Myocyte (in vitro differentiated cells): ENCODE results near the gene LYST. TPM values are rescaled to one million over a fixed set of nuclear protein-coding genes. Genes with fewer than 3 reads are reported as not detected.
"Not testable (repeated sequence)": the region's sequence is repeated elsewhere in the genome, so short reads cannot be mapped to it uniquely, and the experiment has no call there.

Experiments used
- DNase-seq: peaks from one replicate; pipeline ENCODE4 v3.0.0-alpha.2; 2012; ENCODE audit warnings: low read depth
- total RNA-seq: library from RNA; depleted of rRNA; stranded (reverse); fragments of >200 nt; gene quantifications from 2 replicates; pipeline ENCODE4 v1.2.3, GENCODE V29; 2014

Gene LYST
- total RNA-seq, 1 donor from 2014 or later = 11.3 TPM

DNA sequence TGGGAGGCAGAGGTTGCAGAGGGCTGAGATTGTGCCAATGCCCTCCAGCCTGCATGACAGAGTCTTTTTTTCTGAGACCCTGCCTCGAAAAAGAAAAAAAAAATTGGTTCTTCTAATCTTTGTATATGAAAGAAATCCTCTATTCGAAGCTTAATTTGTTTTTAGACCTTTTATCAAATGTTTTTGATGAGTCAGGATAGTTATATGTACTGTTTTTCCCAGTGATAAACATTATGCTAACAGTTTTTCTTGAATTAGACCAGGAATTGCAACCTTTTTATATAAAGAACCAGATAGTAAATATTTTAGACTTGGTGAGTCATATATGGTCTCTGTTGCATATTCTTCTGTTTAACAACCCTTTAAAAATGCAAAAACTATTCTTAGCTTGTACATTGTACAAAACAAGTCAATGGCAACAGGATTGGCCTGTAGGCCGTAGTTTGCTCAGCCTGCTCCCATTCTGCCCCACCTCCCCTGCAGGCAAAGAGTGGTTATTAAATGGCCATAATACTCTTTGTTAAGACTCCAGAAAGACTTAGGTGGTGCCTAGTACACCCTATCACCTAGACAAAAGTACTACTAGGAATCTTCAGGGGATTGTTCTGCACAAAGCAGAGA lies 45.2 kb downstream of the LYST start:
- DNase-seq = no peak

DNA sequence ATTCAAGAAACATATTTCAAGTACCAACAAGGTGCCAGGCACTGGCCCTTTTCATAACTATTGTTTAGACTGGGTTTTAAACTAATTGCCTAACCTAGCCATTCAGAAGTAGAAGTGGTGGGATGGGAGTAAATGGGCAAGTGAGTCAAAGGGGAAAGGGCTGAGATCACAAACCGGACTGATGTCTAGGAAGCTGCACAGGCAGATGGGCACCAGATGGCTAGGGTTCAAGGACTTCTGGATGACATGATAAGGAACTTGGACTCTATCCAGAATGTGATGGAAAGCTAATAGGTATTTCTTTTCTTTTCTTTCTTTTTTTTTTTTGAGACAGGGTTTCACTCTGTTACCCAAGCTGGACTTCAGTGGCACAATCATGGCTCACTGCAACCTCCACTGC lies 46.6 kb downstream of the LYST start:
- no peak for DNase-seq

DNA sequence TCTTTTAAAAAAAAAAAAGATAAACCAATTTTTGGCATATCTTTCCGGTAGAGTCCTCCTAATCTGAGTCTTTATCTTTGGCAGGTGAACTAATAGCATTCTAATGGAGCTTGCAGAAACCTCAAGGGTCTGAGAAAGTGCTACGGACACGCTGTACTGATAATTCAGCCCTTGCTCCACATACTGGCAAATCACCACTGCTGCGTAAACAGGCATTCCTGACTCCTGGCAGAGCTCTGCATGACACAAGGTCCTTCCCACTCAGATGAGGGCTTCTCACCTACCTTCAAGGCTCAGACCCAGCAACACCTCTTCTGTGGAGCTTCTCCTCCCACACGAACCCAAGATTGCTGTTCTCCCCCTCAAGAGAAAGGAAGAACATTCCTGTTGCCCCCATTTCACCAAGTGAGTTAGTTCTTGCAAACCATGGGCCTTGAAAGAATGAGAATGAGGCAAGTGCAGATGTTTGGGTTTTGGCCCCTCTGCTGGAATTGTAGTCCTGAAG lies 48.0 kb downstream of the LYST start:
- DNase-seq = no peak

DNA sequence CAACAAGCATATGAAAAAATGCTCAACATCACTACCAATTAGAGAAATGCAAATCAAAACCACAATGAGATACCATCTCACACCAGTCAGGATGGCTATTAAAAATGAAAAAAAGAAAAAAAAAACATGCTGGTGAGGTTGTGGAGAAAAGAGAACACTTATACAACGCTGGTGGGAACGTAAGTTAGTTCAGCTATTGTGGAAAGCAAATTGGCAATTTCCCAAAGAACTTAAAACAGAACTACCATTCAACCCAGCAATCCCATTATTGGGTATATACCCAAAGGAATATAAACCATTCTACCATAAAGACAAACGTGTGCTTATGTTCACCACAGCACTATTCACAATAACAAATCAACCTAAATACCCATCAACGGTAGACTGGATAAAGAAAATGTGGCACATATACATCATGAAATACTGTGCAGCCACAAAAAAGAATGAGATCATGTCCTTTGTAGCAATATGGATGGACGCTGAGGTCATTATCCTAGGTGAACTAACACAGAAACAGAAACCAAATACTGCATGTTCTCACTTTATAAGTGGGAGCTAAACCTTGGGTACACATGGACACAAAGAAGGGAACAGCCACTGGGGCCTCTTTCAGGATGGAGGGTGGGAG lies 49.5 kb downstream of the LYST start:
- DNase-seq = no peak

DNA sequence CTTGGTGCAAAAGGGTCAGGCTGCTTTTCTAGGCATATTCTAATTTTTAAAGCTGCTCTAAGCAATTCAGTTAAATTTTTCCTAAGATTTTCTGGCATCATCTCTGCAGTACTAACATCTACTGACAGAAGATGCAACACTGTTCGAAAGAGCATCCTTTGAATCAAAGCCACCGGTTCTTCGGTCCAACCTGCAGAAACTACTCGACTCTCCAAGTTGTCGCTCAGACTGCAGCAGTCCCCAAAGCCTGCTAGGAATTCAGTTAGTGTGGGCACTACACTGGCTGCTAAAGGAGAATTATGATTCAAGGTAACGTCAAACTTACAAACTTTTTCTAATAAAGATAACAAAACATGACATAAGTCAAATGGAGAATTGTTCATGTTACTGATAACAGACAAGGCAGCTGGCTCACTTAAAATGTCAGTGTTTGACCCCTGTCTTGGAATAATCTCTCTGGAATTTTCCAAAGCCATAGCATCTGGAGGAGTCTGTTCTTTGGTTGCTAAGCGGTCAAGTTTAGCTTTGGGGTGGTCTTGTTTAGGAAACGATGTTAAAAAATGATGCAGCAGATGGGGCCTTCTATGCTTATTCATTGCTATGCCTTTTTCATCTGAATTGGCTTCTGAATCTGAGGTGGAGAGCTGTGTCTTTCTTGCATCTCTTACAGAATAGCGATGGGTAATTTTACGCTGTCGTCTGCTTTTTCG lies 56.9 kb downstream of the LYST start:
- no peak for DNase-seq

DNA sequence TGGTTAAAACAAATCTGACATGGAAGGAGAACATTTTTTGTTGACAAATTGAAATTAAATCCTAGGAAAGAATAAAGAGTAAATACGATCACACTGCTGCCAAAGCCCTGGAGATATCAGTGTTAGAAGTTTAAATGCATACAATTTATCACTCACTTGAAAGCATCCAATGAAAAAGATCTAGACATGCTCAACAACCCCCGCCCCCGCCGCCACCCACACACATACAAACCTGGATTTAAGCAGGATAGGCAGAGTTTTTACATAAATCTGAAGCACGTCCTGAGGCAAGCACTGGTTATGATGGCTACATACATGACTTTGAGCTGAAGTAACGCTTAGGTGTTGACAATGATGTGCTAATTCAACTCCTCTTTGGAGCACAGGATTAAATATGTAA lies 58.5 kb downstream of the LYST start:
- DNase-seq = no peak

DNA sequence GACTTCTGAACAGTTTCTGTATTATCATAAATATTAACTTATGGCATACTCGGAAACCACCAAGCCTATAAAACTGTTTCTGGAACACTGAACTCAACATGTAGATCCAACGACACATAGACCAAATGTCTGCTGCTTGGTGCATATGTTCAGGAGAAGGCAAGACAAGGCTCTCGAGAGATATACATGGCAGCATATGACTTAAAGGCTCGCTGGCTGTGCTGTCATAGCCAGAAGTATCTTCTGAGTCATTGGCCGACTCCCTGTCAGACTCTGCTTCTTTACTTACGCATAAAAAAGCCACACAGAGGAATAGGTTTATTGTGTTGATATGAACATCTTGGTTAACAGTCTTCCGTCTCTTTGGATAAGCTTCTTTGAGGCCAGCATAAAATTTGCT lies 60.6 kb downstream of the LYST start:
- no peak for DNase-seq

DNA sequence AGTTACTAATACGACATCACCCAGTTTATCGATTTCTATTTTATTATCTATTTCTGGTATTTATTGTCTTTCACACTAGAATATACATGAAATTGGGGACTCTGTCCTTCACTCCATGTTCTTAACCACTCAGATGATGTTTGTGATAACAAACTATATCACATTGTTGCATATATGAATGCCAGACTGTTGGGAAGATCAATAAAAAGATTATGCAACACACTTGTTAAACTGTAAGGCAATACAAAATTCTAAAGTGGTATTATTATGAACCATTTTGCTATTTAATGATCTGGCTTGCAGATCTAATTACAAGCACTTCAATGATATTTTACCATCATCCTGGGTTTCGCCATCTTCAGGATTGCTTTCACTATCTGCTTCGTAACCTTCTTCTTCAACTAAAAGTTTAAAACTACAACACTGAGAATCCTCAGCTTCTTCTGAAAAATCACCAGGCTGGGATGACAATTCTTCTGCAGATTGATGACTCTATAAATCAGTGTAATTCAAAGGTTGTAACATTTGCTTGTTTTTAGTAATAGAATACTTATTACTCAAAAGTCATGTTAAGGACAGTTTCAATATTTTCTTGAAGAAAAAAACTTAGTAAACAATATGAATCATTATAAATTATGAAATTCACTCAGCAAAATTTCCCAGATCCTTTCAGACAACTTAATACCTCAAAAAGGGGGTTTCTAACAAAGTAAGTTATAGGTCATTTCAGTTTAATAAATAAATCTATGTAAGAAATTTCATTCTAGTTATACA lies 63.9 kb downstream of the LYST start:
- no peak for DNase-seq

DNA sequence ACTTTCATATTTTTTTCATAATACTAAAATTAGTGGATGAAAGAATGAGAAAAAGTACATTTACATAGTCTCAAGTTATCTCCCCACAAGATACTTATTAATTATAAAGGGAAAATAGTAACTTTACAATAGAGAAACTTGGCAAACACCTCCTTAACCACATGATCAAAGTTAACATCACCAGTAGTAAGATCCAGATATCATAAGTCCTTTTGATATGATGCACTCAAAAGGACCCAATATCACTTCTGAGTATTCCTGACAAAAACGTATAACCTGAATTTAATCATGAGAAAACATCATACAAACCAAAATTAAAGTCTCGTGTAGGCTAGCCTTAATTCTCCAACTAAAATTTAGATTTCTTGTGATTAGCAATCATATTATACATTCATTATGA lies 67.4 kb downstream of the LYST start:
- DNase-seq = no peak

DNA sequence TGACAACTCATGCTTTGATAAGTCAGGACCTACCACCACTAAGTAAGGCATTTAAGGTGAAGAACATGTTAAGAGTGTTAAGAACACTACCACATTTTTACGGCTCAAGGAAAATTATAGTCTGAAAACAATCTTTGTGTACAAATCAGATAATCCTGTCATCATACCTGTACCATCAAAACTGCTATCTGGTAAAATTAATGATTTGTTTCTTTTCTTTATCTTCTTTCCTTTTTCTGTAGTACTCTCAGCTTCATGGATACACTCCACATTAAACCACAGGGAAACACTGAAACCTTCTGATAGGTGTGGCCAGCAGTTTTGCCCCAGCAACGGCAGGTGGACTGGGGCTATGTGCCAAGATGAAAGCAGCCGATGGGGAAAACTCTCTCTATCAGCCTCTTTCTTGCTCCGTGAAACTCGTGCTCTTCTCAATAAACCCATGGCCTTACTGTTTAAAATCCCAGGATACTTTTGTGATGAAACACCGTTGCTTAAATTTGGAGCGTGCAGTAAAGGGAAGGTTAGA lies 75.1 kb downstream of the LYST start:
- DNase-seq = no peak

DNA sequence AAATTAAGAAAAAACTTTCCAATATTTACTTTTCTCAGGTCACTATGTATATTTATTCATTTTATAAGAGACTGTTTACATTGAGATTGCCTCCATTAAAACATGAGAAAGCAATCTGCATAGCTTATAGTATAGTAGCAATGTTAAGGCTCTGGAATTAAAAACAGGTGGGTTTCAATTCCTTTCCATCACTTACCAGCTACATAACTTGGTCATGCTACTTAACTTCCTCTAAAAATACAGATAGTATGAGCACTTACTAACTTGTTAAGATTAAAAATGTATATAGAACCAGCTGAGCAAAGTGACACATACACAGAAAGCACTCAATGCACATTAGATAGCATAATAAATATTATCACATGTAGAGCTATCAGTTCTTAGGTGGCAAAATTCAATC lies 76.6 kb downstream of the LYST start:
- DNase-seq = no peak

DNA sequence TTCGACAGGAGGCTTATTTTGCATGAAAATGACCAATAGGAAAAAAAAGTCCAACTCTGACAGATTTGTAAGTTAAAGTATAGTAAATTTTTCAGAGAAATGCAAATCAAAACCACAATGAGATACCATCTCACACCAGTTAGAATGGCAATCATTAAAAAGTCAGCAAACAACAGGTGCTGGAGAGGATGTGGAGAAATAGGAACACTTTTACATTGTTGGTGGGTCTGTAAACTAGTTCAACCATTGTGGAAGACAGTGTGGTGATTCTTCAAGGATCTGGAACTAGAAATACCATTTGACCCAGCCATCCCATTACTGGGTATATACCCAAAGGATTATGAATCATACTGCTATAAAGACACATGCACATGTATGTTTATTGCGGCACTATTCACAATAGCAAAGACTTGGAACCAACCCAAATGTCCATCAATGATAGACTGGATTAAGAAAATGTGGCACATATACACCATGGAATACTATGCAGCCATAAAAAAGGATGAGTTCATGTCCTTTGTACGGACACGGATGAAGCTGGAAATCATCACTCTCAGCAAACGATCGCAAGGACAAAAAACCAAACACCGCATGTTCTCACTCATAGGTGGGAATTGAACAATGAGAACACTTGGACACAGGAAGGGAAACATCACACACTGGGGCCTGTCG lies 80.3 kb downstream of the LYST start:
- DNase-seq = not testable (repeated sequence)

DNA sequence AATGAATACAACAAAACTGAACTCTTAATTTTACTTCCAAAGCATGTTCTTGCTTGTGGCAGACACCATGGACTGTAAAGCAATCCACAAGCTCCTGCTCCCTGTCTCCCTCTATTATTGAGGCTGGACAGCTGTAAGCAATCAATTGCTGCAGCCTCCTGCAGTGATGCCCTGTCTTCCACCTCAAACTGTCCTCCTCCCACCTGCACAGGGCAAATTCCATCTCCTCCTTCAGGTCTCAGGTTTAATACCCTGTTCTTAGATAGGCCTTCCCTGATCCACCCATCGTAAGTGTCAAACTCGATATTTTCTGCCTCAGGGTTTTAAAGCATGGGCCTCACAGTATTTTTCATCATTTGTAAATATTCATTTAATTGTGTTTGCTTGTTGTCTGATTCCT lies 81.8 kb downstream of the LYST start:
- no peak for DNase-seq

DNA sequence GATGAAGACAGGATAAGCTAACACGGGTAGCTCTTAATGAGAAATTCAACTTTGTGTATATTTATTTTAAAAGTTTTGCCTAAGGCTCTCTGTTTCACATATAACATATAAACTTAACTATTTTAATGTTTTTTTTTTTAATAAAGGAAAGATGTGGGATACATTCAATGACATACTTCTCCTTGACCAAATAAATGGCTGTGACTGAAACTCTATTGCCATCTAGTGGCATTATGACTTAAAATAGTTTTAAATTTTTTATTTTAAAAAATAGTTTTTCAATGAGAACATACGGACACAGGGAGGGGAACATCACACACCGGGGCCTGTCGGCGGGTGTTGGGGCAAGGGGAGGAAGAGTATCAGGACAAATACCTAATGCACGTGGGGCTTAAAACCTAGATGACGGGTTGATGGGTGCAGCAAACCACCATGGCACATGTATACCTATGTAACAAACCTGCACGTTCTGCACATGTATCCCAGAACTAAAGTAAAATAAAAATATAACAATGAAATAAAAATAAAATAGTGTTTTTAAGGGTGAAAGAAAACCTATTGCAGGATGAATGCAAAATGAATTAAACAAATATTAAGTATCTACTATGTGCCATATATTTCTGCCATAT lies 83.4 kb downstream of the LYST start:
- peak; percentile 29 for DNase-seq

DNA sequence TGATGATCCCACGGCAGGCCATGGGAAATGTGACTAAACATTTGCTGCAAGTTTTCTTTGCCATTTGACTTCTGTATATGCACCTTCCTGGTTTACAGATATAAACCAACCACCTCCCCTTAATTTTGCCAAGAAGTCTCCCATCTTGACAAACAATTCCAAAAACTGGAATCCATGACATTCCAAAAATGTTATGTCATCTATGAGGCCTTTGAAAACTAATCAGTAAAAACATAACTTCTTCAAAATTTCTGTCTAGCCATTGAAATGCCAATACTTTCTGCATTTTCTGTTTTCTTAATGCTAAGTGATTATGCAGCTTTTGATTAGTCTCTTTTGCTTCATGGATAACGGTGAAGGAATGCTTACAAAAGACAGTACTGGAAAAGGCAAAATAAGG lies 84.1 kb downstream of the LYST start:
- DNase-seq = no peak

DNA sequence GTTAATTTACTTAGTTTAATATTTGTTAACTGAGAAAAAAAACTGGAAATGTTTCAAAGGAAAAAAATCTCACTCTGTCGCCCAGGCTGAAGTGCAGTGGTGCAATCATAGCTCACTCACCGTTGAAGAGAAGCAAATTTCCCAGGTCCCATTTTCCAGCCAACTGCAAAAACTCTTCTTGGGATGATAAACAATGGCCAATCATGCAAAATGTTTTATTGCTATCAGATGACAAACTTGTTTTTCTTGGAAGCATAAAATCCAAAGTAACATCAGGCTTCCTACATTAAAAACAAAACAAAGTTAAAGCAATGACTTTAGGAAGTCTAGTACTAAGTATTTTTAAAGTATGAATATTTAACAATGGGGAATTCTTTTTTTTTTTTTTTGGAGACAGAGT lies 84.9 kb downstream of the LYST start:
- no peak for DNase-seq

DNA sequence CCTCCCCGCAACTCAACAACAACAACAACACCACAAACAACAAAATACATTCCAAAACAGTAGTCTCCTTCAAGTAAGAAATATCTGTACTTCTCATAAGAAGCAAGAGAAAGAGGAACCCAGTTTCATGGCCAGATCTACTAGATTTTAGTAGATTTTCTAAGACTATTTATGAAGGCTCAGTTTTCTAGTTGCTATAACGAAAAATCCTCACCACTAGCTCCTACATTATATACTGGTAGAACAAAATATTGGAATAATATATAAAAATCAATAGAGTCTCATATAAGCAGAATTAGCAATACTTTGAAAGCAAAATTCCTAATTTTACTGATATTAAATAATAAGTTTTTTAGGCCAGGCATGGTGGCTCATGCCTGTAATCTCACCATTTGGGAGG lies 86.9 kb downstream of the LYST start:
- no peak for DNase-seq

DNA sequence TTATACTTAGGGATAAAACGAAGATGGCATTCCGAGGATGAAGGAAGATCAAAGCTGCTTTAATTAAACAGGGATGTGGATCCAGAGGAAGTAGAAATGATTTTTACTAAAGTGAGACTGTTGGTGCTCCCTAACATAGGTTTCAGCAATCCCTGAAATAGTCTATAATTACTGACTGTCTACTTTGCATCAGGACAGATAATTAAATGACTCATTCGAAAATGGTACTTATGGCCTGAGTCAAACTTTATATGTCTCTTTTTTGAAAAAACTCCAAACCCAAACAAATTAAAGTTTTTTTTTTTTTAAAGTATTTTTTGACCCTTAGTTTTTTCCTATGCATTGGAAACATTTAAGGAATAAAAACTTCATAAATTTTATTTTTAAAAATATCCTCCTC lies 90.3 kb downstream of the LYST start:
- DNase-seq = no peak

DNA sequence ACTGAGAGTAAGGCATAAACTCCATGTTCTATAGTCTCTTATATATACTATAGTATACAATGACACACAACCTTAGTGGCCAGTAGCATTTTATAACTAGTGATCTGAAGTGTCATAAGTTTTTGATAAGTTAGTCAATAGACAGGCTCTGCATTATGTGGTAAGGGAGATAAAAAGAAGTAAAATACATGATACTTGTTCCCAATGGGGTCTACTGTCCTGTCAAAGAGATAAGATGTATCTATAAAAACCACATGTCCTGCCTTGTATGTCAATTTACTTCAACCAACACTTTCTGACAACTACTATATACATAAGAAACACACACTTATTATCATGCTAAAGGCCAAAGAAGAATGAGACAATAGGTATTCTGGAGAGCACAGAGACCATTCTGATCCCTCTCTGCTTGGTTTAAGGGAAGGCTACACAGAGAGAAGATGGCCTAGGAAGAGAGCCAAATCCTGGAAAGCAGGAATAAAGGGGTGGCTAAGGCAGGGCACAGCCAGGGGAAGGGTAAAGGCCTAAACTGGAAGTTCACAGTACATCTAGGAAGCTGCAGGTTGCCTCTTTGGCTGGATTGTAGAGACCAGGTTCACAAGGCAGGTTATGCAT lies 91.4 kb downstream of the LYST start:
- no peak for DNase-seq

DNA sequence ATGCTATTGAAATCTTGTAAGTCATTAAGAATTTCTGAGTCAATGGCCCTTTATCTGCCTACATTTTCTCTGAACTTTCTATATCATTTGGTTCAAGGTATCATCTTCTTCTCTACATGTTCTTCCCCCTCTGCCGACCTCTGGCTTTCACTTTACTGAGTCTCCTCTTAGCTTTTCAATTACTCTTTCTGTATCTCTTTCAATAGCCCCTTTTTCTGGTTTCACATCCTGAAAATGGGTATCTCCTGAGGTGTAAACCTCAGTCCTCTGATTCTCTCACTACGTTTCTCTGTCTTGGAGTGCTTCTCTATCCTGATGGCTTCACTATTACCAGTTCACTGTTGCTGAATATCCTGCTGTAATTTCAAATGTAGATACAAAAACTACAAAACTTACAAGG lies 98.9 kb downstream of the LYST start:
- no peak for DNase-seq
